Measurements from ENCODE around the gene PHYKPL. TPM values are rescaled to one million over a fixed set of nuclear protein-coding genes. Genes with fewer than 3 reads are reported as not detected.

Gene PHYKPL
- total and polyA plus RNA-seq, 2 of the 4 experiments (the other 2 are of a cell fraction): 10.0 to 24.5 TPM

GRCh38 chr5:178274781-178275537 is 42.4 kb upstream of the PHYKPL start:
- ATAC-seq (ENCODE audit: low read depth) (no peak), DNase-seq (no peak)
- Histone ChIP-seq H2BK20ac (ENCODE audit: low read depth, low read length) (no peak overlapping the region), H2AK5ac (ENCODE audit: low read depth, low read length) (no peak overlapping the region), H3K23ac (ENCODE audit: low read depth, low read length) (no peak overlapping the region), H3K27me3 (ENCODE audit: control insufficient read depth, insufficient read depth, low read length) (no peaks in the 10 kb centered on the region; the same call in 1 of the 2 replicates), H3K56ac (ENCODE audit: extremely low read depth, insufficient read depth, low read length) (no peak overlapping the region), H2AFZ (replicated peaks; ENCODE audit: low read length, poor library complexity) (no peak overlapping the region), H3K9ac (ENCODE audit: low read depth, low read length) (no peak overlapping the region), H2AK9ac (replicated peaks; ENCODE audit: low read depth, low read length, poor library complexity) (no peak overlapping the region), H4K5ac (ENCODE audit: low read depth, low read length) (no peak overlapping the region), H3K9me3 (ENCODE audit: control insufficient read depth, insufficient read depth, low read length) (peaks cover 9% of the 10 kb centered on the region), H3K27ac (ENCODE audit: insufficient read depth, low read length) (no peak overlapping the region), H2BK5ac (ENCODE audit: low read depth, low read length, poor library complexity, severe bottlenecking) (no peak overlapping the region), H3K4me1 (ENCODE audit: control insufficient read depth, insufficient read depth, low read length) (no peaks in the 10 kb centered on the region), H3K14ac (replicated peaks; ENCODE audit: low read depth, low read length) (no peak overlapping the region), H4K91ac (ENCODE audit: insufficient read depth, low read depth, low read length) (no peak overlapping the region), H2BK15ac (ENCODE audit: low read depth, low read length) (no peak overlapping the region), H3K4me2 (ENCODE audit: low read depth, low read length) (no peak overlapping the region), H3K36me3 (ENCODE audit: control insufficient read depth, insufficient read depth, low read length) (no peaks in the 10 kb centered on the region), H3K4ac (ENCODE audit: low read depth, low read length) (no peak overlapping the region), H3K4me3 (ENCODE audit: insufficient read depth, low read depth, low read length) (no peak overlapping the region), H3K9me1 (ENCODE audit: insufficient read depth, low read length) (no peaks in the 10 kb centered on the region), H4K8ac (ENCODE audit: low read depth in 2 of 2, low read length in 2 of 2) (no peak overlapping the region), H3K18ac (ENCODE audit: low read depth, low read length) (no peak overlapping the region), H2BK120ac (ENCODE audit: low read depth, low read length) (no peak overlapping the region), H3K79me1 (ENCODE audit: low read depth in 1 of 2, low read length in 2 of 2) (no peaks in the 10 kb centered on the region), H4K20me1 (ENCODE audit: insufficient read depth, low read length) (no peaks in the 10 kb centered on the region)
- POLR2A ChIA-PET (ENCODE audit: unreplicated experiment): no interaction called here
- dilution Hi-C loops (cut with HindIII; ENCODE audit: low sequenced_read_pairs, unreplicated experiment): no loop called here
- BruUV-seq (replicated peaks): no TSS peak
- 28% methylated on average over 3 of the region's 20 CpGs; no CpG with 5 or more reads in 1 of the 2 experiments for WGBS, 2 experiments (ENCODE audit: extremely low coverage in 2 of 2, insufficient read length in 1 of 2)
- TF ChIP-seq CTCF (conservative IDR thresholded peaks at IDR 0.05; ENCODE audit: low read depth, low read length) (no peak), RCOR1 (IDR thresholded peaks at IDR 0.05; ENCODE audit: insufficient replicate concordance, low read length) (no peak), CEBPB (IDR thresholded peaks at IDR 0.05; ENCODE audit: low read depth, low read length) (no peak), ELK1 (IDR thresholded peaks at IDR 0.05; ENCODE audit: borderline replicate concordance, low read depth, low read length) (no peak), USF2 (IDR thresholded peaks at IDR 0.05; ENCODE audit: low read depth, low read length) (no peak), RAD21 (IDR thresholded peaks at IDR 0.05; ENCODE audit: low read length) (no peak), BHLHE40 (IDR thresholded peaks at IDR 0.05; ENCODE audit: low read depth, low read length) (no peak), MXI1 (IDR thresholded peaks at IDR 0.05; ENCODE audit: borderline replicate concordance, low read depth, low read length) (no peak), FOS (IDR thresholded peaks at IDR 0.05; ENCODE audit: low read depth, low read length) (no peak), MAFK (IDR thresholded peaks at IDR 0.05; ENCODE audit: low read depth, low read length) (no peak), POLR2A (IDR thresholded peaks at IDR 0.05; ENCODE audit: low read depth, low read length) (no peak), MAZ (IDR thresholded peaks at IDR 0.05; ENCODE audit: borderline replicate concordance, low read depth, low read length) (no peak), SMC3 (IDR thresholded peaks at IDR 0.05; ENCODE audit: low read depth, low read length) (no peak), CHD1 (IDR thresholded peaks at IDR 0.05; ENCODE audit: low read depth, low read length) (no peak)
- CTCF ChIA-PET: no interaction called here
- in situ Hi-C loops (cut with MboI; ENCODE audit: low sequenced_read_pairs): loop anchor here (25.0 kb wide), 1 partner anchor 1212 kb away; no protein-coding TSS in a partner anchor
- intact Hi-C loops (cut with micrococcal nuclease): no loop called here

Measured in IMR-90 (cell line).